Panc1 (cell line): ENCODE measurements around the gene EMX2.

Experiments
- CTCF ChIP-seq: fragments of 450-650 bp; IDR thresholded peaks from 2 replicates; pipeline ENCODE4 v1.5.1; 2017; ENCODE audit warnings: mild to moderate bottlenecking
- POLR2AphosphoS5 ChIP-seq: IDR thresholded peaks from 2 replicates; pipeline ENCODE4 v1.6.1; 2012; ENCODE audit warnings: mild to moderate bottlenecking, low read depth, low read length, moderate library complexity
- REST ChIP-seq, 2 experiments: IDR thresholded peaks; 2 replicates each; pipeline ENCODE4 v1.6.1; 2011 to 2012; ENCODE audit warnings: low read depth in 2 of 2, control low read depth in 1 of 2, low read length in 1 of 2, mild to moderate bottlenecking in 1 of 2, moderate library complexity in 1 of 2; ENCODE audit not compliant: insufficient read depth in 1 of 2
- SIN3A ChIP-seq: IDR thresholded peaks from 2 replicates; pipeline ENCODE4 v1.6.1; 2012; ENCODE audit warnings: low read depth, mild to moderate bottlenecking, low read length, moderate library complexity, borderline replicate concordance; ENCODE audit not compliant: insufficient read depth
- TCF7L2 ChIP-seq: IDR thresholded peaks from 2 replicates; pipeline ENCODE4 v1.6.1; 2011; ENCODE audit warnings: mild to moderate bottlenecking, low read depth, low read length, inconsistent platforms

GRCh38 chr10:117545141-117546019 is 2.8 kb downstream of the EMX2 start:
- TF ChIP-seq POLR2AphosphoS5 (no peak), CTCF (no peak), SIN3A (no peak), TCF7L2 (no peak), REST (IDR thresholded peaks at IDR 0.05; ENCODE audit: insufficient read depth in 1 of 2, low read depth in 2 of 2, low read length in 1 of 2) (no peak)
